HG03521 (cell line): Measurements from ENCODE around the gene DLGAP1.

Experiments used
- ATAC-seq: cut with Tn5 transposase; IDR thresholded peaks from one replicate; pipeline ENCODE4 v1.9.1; 2021; ENCODE audit warnings: mild to moderate bottlenecking, moderate library complexity; ENCODE audit not compliant: unreplicated experiment

DLGAP1 gene

DNA sequence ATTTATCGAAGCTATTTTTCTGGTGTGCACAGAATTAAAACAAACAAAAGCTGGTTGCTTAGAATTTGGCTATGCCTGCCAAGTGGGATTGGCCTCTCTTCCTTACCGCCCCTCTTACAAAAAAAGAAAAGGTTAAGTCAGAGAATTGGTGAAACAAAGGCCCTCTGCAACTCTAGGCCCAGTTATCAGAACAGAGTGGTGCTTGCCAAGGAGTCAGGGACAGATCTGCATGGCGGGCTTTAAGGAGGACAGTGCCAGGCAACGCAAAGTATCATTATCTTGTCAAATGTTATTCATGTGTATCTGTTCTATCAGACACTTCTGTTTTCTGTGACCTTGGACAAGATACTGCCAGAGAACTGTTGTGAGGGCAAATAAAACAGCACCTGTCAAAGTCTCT, 926.9 kb downstream of the DLGAP1 start:
- no peak for ATAC-seq

DNA sequence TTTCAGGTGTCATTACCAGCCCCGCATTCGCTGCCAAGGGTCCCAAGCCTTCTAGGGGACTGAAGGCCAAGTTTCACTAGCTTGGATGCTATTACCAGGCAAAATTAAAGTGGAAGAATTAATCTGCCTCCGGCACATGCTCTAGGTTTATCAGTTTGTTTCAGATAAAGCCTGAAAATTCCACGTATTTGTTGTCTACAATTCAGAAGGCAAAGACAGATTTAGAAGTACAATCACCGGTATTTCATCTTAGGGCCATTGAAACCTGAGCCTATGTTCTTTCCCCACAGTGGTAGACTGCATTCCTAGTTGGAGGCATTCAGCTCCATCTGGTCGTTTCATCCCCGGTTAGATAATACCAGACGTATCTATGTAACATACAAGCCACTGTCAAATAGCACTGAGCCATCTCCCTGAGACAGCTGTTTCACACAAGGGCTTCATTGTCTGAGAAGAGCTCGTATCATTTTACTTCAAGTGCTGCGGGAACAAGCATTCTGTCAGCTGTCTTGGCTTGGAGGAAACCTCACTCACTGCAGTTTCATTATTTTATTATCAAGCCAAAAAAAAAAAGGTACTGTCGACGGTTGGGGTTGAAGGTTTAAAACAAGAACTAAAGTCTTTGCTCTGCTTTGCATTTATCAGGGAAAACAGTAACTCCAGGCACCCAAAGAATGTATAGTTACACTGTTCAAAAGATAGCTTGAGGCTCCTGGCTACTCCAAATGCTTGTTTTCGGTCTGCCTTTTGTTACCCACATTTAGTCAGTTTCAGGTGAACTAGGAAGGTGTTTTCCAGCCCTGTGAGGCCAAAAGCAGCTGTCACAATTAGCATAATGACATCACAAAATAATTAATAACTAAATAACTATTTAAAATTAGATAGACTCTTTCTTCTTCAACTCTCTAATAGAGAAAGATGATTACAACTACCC, 928.4 kb downstream of the DLGAP1 start:
- peak; percentile 71 for ATAC-seq

DNA sequence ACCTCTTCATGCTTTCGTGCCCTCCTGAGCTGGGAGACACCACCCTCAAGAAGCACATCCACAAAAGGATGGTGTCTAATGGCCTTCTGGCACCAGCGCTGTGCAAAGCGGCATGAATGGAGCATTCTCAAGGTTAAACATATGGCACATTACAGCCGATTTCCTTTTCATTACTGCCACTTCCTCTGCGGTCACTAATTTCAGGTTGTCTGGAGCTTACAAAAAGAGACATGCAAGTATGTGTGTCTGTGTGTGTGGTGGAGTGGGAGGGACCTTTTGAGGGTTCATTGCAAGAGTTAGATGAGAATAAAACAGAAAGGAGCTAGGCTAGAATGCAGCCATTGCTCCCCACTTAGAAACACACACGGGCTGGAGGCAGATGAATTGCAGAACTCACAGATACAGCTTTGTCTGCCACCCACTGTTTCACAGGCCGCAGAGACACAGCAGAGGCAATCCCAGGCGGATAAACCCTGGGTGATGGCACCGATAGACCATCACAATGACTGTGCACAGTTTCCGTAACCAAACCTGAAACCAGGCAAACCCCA, 929.2 kb downstream of the DLGAP1 start:
- ATAC-seq = peak; percentile 49

DNA sequence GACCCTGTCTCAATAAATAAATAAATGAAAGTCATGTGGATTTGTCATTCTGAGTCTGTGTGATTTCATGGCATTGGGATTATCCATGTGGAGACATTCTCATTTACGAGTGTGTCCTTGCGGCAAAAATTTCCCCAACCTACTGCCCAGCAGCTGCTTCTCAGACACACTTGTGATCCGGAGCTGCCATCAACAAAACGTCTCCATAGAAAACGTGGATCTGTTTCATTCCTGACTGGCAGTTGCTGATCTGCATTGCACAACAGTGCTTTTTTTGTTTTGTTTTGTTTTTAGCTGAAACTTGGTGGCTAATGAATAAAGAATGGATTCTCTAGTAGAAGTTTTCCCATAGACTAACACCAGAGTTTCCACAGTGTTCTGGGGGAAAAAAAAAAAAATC, 930.4 kb downstream of the DLGAP1 start:
- ATAC-seq = no peak

DNA sequence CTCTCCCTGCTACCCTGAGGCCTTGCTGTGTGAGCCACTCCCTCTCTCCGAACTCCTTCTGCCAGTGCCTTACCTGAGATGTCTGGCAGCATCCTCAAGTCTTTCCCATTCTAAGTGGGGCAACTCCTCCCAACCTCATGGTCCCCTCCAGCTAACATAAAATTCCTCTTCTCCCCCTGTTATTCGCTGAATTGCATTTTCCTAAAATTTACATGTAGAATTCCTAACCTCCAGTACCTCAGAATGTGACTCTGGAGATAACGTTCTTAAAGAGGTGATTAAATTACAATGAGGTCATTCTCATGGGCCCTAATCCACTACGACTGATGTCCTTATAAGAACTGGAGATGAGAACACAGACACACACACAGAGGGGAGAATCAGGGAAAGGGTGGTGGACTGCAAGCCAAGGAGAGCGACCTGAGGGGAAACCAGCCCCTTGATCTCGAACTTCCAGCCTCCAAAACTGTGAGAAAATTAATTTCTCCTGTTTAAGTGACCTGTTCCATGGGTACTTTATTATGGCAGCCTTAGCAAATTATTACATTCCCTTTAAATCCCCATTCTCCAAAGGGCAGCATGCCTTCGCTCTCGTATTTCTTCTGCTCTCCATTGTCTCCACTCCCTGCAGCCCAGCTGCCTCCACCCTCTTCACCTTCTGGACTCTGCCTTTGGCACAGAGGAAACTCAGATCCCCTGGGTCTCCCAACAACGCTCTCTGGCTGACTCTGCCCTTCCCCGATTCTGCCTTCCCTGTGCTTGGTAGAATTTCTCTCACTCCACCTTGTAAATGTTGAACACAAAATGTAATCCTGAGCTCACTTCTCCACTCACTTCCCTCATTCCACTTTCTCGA, 934.6 kb downstream of the DLGAP1 start:
- no peak for ATAC-seq

DNA sequence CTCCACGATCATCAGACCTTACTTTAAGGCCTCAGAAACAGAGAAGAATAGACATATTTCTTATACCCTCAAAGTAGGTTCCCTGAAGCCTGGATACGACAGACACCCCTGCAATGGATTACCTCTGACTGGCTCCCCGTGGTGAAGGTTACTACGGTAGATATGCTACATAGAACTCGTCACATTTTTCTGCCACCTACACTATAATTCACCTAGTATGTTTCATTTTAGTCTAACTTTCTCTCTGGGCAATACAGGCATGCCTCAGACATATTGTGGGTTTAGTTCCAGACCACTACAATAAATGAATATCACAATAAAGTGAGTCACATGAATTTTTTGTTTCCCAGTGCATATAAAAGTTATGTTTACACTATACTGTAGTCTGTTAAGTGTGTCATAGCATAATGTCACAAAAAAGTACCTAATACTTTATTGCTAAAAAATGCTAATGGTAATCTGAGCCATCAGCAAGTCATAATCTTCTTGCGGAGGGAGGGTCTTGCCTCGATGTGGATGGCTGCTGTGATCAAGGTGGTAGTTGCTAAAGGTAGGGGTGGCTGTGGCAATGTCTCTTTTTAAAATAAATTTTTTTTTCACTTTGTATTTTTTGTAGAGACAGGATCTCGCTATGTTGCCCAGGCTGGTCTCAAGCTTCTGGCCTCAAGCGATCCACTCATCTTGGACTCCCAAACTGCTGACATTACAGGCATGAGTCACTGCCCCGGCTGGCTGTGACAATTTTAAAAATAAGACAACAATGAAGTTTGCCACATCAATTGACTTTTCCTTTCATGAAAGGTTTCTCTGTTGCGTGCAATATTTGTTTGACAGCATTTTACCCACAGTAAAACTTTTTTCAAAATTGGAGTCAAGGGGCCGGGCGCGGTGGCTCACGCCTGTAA, 940.5 kb downstream of the DLGAP1 start:
- ATAC-seq = no peak

DNA sequence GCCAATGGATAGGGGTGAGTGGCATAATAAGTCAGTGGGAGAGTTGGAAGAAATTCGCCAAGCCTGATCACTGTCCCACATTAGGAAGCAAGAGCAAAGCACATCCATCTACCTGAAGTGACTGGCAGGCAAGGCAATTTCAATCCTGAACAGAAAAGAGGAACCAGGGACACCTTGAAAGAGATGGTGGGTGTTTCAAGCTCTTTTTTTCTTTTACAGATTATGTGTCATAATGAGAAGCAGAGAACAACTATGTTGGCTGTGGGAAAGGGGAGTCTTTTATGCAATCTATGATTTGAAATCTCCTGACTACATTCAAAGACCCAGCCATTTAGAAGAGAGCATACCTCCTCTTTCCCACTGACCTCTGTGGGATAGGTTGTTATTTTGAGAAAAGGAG, 941.6 kb downstream of the DLGAP1 start:
- no peak for ATAC-seq

DNA sequence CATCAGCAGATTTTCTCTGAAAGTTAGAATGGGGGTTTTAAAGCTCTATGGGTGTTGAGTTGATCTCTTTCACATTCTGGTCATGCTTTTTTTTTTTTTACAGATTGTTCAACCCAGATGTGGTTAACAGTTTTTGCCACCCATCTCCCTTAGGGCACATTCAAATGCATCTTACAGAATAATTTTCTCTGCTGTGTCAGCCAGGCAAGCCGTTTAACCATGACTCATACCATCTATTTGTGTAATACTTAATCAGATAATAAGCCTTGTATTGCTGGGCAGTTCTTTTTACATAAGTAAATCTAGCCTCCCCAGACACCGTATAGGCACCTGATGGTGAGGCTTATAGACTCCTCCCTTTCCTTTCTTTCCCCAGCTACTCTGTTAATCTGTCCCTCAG, 943.1 kb downstream of the DLGAP1 start:
- ATAC-seq = no peak

DNA sequence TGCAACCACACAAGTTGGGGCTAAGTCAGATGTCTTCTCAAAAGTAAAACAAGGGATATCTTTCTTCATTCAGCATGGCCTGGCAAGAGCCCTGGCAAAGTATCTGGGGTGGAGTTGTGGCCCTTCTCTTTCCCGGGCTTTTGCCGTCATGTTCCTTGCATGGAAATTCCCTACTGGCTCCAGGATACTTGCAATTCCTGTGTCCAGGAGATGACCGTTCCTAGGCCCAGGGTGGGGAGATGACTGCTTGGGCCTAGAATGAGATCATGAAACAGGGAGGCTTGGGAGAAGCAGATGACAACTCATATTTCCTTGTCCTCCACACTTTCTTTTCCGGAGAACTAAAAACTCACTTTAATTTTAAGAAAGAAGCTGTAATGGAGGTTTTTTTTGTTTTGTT, 944.2 kb downstream of the DLGAP1 start:
- ATAC-seq = no peak

DNA sequence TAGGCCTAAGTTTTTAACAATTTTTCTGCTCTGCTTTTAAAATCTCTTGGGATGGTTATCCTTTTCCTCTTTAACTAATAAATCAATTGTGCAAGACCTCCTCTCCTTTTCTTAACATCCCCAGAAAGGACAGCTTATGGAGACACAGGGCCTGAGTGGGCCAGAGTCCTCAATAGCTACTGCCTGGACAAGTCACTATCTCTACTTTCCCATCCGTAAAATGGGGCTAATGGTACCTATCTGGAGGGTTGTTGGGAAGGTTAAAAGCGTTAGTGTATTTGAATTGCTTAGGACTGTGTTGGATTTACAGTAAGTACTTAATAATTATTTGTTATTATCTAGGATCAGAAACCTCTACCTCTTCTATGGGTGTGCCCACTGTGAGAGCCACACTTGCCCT, 945.1 kb downstream of the DLGAP1 start:
- ATAC-seq = no peak

DNA sequence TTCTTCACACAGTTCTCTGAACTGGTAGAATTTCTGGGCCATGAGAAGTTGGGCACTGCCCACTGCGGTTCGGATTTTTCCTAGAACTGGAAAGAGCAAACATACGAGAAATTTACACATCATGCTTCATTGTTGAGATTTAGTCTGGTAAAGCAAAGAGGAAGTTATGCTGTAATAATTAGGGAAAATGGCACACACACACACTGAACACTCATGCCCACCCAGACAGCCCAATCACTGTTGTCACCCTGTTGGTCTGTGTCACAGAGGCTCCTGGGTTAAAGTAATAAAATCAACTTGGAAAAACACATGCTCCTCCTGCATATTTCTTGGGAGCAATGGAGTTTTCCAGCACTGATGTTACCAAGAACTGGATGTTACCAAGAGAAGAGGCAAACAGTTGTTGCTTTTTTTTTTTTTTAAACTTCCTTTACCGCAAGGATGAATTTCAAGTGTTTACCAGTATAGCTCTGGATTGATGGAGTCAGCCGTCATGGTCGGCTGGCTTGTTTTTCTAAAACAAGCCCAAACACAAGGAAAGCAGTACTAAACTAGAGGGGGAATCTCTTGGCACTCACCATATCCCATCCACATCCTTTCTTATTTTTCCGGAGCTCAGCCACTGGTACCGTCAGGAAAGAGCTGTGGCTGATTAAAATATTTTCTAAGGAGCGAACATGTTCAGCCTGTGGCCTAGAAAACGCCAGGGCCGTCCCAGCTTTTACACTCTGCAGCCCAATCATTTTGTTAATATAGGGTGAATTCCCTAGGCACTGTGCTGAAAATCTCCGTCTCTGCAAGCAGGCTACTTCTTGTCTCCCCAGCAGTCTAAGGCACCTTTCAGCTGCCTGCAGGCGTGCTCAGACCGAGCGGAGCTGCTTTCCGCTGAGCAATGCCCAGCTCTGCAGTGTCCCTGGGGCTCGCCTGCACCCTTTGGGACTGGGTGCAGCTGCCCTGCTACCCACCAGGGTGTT, 946.2 kb downstream of the DLGAP1 start:
- no peak for ATAC-seq

DNA sequence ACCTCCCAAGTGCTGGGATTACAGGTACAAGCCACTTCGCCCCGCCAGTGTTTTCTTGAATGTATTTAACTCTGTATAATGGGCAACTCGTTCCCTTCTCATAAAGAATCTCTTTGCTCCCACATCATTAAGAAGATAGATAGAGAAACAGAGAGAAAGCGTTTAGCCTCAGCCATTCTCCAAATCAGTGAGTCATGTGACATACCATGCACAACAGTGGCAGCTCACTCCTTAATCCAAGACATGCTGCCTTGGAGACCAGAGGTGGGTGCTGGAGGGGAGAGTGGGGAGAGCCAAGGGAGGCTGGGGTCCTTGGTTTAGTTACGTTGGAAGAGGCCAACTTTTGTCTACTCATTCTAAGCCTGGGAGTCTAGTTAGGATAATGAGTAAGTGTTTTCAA, 950.5 kb downstream of the DLGAP1 start:
- no peak for ATAC-seq

DNA sequence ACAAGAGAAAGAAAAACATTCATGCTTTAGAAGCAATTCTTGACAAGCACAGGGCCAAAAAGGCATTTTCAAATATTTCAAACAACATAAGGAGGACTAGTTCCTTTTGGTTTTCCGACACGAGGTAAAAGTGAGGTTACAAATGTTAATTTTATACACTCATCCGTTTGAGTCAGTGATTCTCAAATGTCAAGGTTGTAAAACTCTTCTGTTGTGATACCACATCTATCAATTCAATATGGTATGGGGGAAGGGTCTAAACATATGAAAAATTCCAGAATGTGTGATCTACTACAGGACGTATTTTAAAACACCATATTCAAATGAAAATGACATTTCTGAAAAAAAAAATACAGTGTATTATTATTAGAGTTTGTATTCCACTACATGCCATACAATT, 952.5 kb downstream of the DLGAP1 start:
- ATAC-seq = no peak

DNA sequence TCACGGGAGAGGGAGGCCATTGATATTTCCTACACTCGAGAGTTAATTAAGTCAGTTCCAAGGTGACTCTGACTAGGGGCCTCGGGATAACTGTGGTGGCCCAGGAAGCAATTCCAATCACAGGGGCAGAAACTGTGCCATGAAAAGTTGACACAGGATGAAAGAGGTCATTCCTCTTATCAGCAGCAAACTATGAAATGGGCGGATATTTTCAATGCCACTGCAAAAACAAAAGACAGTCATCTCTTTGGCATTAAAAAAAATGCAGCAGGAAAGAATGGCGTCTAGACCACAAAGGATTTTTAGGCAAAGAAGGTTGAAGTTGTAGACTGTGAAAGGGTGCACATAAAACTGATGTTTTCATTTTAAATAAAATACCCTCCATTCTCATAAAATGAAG, 955.1 kb downstream of the DLGAP1 start:
- no peak for ATAC-seq

DNA sequence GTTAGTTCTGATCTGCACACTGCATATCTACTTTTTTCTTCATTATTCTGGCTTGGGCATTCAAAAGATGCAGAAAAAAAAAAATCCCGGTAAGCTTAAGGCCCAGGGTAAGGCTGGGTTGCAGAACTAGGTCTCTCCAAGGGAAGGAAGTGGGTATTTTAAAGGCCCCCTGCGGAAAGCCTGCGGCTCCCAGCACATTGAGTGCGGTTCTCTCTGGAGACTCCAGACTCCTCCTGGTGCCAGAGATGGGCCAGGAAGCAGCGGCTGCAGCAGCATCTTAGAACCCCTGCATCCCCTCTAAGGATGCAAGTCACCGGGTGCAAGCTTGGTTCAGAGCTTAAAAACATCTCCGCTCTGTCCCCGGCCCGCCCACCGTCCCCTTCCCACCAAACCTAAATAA, 955.6 kb downstream of the DLGAP1 start:
- no peak for ATAC-seq

DNA sequence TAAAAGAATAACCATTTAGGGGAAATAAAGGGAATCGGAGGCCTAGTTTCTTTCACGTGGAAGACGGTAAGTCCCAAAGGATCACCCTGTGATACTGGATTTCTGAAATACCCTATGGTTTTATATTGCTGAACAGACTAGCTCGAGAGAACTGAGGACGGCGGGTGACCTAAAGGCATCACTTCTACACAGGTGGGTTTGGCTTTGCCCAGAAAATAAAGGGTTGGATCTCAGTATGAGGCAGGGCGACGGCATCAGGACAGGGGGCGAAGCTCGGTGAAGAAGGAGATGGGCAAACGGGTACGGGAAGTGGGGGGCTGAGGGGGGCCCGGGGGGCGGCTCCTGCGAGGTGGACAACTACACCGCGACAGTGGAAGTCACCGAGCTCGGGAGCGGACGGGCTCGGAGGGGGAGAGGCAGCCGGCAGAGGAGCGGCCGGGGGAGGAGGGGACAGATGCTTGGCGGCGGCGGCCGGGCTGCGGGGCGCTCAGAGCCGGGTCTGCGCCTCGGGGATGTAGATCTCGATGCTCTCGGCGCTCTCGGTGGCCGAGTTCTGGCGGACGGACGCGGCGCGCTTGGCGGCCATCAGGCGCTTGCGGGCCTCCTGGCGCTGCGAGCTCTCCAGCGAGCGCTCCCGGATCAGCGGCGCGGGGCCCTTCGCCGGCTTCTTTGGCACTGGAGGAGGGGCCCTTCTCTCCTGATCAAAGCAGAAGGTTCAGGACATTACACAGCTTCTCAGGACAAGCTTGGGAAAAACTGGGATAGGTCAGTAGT, 956.2 kb downstream of the DLGAP1 start:
- ATAC-seq = no peak

DNA sequence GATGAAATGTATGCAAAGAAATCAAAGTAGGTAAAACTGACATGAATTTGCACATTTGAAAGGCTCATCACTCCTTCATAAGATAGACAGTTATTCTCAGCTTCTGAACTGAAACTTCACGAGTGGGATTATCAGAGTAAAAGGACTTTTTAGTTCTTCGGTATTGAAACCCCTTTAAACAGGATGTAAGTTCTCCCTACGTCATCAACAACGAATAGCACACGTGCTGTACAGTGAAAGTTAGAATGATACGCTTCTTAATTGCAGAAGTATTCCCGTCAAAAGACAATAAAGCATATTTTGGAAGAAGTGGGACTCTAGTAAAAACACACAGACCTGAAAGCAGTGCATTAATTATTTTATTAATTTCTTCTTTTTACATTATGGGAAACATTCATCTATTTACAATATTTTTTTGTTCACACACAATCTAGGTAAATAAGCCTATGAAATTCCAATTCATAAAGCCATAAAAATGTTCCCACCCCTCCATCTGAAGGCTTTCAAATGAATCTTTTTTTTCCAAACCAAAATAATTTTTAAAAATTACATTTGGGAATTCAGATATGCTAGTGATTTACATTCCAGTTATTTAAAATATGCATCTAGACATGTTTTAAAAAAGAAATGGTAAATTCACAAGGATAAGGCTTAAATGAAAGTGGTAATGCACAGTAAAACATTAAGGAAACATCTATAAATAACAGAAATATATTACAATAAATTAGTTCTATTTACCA, 959.2 kb downstream of the DLGAP1 start:
- ATAC-seq = no peak

DNA sequence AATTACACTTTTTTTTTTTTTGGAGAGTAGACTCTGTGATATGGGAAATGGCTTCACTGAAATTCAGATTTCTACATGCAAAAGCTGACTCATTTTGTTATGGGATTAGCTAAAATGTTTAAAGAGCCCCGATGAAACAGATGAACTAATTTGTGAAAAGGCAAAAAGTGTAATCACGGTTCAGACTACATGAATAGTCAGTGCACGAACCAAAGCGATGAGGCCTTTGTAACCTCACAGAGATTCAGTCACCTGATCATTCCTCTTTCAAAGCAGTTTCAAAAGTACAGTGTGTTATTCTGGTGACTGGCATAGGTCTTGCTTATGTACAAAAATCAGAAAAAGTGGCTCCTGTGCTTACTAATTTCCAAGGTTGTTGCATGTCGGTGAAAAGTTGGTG, 960.5 kb downstream of the DLGAP1 start:
- ATAC-seq = no peak
